ENCODE results near the gene RAB40B. TPM values are rescaled to one million over a fixed set of nuclear protein-coding genes. Genes with fewer than 3 reads are reported as not detected.

The RAB40B gene
- total RNA-seq, 1 experiment from 2014 or later: 6.3 TPM

- ChIA-PET POLR2A (no interaction called here), CTCF (interaction anchor here (0.6 kb wide), 1 partner anchor 40 kb away, joined by 3 read pairs; no protein-coding TSS in a partner anchor)
- peaks cover 16% of the 10 kb centered on the region for H3K4me1 Mint-ChIP-seq (ENCODE audit: insufficient read depth, unreplicated experiment)
- no peaks in the 10 kb centered on the region for H3K27me3 Mint-ChIP-seq (ENCODE audit: insufficient read depth, unreplicated experiment)
- H3K36me3 Mint-ChIP-seq (ENCODE audit: insufficient read depth, unreplicated experiment): peaks cover 68% of the 10 kb centered on the region
- no peak overlapping the region for H3K27ac Mint-ChIP-seq (ENCODE audit: low read depth, unreplicated experiment)
- H3K9me3 Mint-ChIP-seq (ENCODE audit: unreplicated experiment): no peaks in the 10 kb centered on the region
- H3K4me3 Mint-ChIP-seq (ENCODE audit: unreplicated experiment): no peak overlapping the region
- intact Hi-C loops (cut with micrococcal nuclease): loop anchor here (10.0 kb wide), 1 partner anchor 123 kb away; no protein-coding TSS in a partner anchor
- no TSS peak for BruUV-seq (replicated peaks)
- TF ChIP-seq, protein P1, sequence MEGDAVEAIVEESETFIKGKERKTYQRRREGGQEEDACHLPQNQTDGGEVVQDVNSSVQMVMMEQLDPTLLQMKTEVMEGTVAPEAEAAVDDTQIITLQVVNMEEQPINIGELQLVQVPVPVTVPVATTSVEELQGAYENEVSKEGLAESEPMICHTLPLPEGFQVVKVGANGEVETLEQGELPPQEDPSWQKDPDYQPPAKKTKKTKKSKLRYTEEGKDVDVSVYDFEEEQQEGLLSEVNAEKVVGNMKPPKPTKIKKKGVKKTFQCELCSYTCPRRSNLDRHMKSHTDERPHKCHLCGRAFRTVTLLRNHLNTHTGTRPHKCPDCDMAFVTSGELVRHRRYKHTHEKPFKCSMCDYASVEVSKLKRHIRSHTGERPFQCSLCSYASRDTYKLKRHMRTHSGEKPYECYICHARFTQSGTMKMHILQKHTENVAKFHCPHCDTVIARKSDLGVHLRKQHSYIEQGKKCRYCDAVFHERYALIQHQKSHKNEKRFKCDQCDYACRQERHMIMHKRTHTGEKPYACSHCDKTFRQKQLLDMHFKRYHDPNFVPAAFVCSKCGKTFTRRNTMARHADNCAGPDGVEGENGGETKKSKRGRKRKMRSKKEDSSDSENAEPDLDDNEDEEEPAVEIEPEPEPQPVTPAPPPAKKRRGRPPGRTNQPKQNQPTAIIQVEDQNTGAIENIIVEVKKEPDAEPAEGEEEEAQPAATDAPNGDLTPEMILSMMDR (IDR thresholded peaks at IDR 0.05; ENCODE audit: unreplicated experiment): no peak
- no peak for DNase-seq (ENCODE audit: unreplicated experiment)
Measured at GRCh38 chr17:82642022-82642421, 56.5 kb downstream of the RAB40B start.

DNA sequence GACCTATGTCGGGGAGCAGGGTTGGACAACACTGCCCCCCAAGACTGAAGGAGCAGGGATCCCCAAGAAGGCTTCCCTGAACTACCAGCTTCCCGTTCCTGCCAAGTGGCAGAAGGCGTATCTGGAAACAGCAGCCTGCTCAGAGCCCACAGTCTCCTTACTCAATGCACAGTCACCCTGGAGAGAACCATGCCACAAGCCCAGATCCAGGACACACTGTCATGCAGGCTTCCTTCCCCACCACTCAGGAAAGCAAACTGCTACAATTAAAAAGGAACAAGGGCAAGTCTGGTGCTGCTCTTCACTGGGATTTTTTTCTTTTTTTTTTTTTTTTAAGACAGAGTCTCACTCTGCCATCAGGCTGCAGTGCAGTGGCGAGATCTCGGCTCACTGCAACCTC is 58.5 kb downstream of the RAB40B start:
- intact Hi-C loops (cut with micrococcal nuclease): loop anchor here (10.0 kb wide), 1 partner anchor 125 kb away; no protein-coding TSS in a partner anchor
- Mint-ChIP-seq H3K27me3 (ENCODE audit: insufficient read depth, unreplicated experiment) (no peaks in the 10 kb centered on the region), H3K9me3 (ENCODE audit: unreplicated experiment) (no peaks in the 10 kb centered on the region), H3K27ac (ENCODE audit: low read depth, unreplicated experiment) (no peak overlapping the region), H3K36me3 (ENCODE audit: insufficient read depth, unreplicated experiment) (peaks cover 66% of the 10 kb centered on the region), H3K4me3 (ENCODE audit: unreplicated experiment) (no peak overlapping the region), H3K4me1 (ENCODE audit: insufficient read depth, unreplicated experiment) (peaks cover 7% of the 10 kb centered on the region)
- TF ChIP-seq, protein P1 (IDR thresholded peaks at IDR 0.05; ENCODE audit: unreplicated experiment): no peak
- ChIA-PET POLR2A (no interaction called here), CTCF (no interaction called here)
- DNase-seq (ENCODE audit: unreplicated experiment): no peak
- no TSS peak for BruUV-seq (replicated peaks)

GRCh38 chr17:82639628-82640027 is 58.9 kb downstream of the RAB40B start:
- BruUV-seq (replicated peaks): no TSS peak
- H3K4me3 Mint-ChIP-seq (ENCODE audit: unreplicated experiment): no peak overlapping the region
- H3K9me3 Mint-ChIP-seq (ENCODE audit: unreplicated experiment): no peaks in the 10 kb centered on the region
- H3K27ac Mint-ChIP-seq (ENCODE audit: low read depth, unreplicated experiment): no peak overlapping the region
- H3K4me1 Mint-ChIP-seq (ENCODE audit: insufficient read depth, unreplicated experiment): peaks cover 6% of the 10 kb centered on the region
- intact Hi-C loops (cut with micrococcal nuclease): loop anchor here (10.0 kb wide), 1 partner anchor 125 kb away; no protein-coding TSS in a partner anchor
- H3K36me3 Mint-ChIP-seq (ENCODE audit: insufficient read depth, unreplicated experiment): peaks cover 65% of the 10 kb centered on the region
- DNase-seq (ENCODE audit: unreplicated experiment): no peak
- ChIA-PET CTCF (no interaction called here), POLR2A (no interaction called here)
- no peaks in the 10 kb centered on the region for H3K27me3 Mint-ChIP-seq (ENCODE audit: insufficient read depth, unreplicated experiment)
- TF ChIP-seq, protein P1 (IDR thresholded peaks at IDR 0.05; ENCODE audit: unreplicated experiment): no peak

GRCh38 chr17:82638183-82638773 is 60.2 kb downstream of the RAB40B start:
- POLR2A ChIA-PET: no interaction called here
- peaks cover 6% of the 10 kb centered on the region for H3K4me1 Mint-ChIP-seq (ENCODE audit: insufficient read depth, unreplicated experiment)
- CTCF ChIA-PET: no interaction called here
- H3K27ac Mint-ChIP-seq (ENCODE audit: low read depth, unreplicated experiment): no peak overlapping the region
- H3K9me3 Mint-ChIP-seq (ENCODE audit: unreplicated experiment): no peaks in the 10 kb centered on the region
- intact Hi-C loops (cut with micrococcal nuclease): no loop called here
- no peak for DNase-seq (ENCODE audit: unreplicated experiment)
- no peaks in the 10 kb centered on the region for H3K27me3 Mint-ChIP-seq (ENCODE audit: insufficient read depth, unreplicated experiment)
- TF ChIP-seq, protein P1 (IDR thresholded peaks at IDR 0.05; ENCODE audit: unreplicated experiment): no peak
- peaks cover 65% of the 10 kb centered on the region for H3K36me3 Mint-ChIP-seq (ENCODE audit: insufficient read depth, unreplicated experiment)
- no peak overlapping the region for H3K4me3 Mint-ChIP-seq (ENCODE audit: unreplicated experiment)
- no TSS peak for BruUV-seq (replicated peaks)
